GM18526 (cell line): ENCODE data around the gene FERMT2.

Experiments
- POLR2A ChIP-seq: IDR thresholded peaks from 3 replicates; pipeline ENCODE4 v1.6.1; 2011; ENCODE audit not compliant: insufficient read length; ENCODE audit errors: extremely low read depth

FERMT2 gene

DNA sequence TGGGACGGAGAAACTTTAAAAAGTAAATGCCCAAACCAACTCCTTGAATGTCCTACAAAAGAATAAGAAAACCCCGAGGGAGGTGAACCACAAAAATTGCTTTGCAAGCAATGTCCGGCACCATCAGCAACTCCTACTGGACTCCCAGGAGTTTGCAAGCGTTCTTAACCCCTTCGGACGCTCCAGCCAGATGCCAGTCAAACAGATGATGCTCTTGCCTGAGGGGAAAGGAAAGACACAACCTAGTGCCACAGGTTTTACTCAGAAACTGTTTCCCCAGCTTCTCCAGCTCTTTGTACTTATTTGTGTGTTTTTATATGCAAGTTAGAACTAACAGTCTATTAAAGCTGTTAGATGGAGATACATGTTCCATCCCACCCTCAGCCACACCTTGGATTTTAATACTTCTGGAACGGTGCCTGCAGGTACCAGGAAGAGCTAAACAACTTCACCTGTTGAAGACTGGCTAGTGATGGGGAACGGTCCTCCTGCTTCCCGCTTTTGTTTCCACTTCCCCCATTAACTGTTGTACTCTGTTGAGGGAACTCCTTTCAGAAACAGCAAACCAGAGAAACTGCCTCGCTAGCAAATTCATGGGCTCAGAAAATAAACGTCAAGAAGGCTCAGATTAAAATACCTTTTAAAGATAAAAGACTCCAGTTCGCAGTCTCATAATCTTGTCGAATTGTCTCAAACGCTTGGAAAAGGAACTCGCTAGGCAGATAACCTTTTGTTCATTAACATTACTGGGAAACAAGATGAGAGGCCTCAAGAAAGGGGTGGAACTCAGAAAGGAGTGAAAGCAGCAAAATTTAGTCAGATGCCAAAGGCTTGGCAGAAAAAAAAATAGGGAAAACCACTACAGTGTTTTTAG, 1.1 kb upstream of the FERMT2 start:
- no peak for TF ChIP-seq POLR2A

DNA sequence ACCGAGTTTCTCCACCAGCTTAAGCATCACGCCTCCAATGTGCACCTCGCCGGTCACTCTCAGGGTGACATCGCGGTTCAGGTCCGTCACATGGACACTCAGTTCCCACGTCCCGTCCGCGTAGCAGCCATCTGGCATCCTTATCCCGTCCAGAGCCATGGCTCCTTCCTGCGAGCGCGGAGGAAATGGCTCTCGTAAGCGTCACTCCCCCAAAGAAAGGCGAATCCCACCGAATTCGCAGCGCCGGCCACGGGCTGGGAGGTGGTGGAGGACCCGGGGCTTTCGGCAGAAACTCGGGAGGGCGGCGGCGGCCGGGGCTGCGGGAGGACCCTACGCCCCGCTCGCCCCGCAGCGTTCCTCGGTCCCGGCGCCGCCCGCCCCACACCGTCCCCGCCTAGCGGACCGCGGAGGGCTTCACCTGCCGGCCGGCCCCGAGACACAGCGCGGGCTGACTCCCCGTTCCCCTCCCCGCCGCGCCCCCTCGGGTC, 396 bp downstream of the FERMT2 start:
- no peak for TF ChIP-seq POLR2A

DNA sequence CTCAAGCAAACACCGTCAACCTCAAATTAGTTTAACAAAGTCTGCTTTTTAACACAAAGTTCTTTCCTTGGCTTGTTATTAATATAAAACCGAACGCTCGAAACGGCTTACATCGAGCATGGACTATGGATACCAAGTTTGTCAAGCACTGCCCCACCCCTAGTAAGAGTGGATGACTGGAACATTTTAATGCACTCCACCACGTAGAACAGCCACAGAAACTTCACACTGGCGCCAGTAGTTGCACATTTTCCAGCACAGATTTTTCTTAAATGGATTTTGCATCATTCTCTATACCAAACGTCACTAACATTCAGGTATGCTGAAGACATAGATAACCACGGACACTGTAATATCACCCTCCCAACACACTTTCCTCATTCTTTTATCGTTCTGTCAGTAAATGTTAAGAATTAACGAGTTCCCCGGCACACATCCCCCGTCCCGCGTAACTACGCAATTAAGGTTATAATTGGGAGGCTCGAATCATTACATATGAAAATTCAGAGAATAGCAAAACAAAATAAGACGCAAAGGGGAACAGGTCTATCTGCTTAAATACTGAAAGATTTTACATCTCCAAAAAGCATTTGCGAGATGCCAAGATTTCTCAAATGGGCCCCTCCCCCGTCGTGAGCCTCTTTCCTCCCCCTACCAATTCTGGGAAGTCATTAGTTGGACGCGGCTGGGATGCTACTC, 990 bp downstream of the FERMT2 start:
- no peak for TF ChIP-seq POLR2A

DNA sequence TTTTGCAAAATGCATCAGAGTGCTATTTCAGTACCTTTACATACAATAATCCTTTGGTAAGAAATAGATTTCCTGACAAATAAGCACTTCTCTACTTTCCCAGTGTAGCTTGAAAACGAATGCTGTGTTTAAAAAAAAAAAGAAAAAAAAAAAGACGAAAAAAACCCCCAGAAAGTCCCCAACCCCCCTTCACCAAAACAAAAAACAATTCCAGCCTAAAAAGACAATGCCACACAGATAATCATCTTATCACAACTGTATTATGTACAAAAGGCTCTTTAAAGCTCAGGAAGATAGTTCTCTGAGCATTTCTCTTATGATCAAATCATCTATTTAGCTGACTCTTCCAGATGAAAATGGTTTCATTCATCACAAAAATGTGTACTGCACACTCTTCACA, 1.6 kb downstream of the FERMT2 start:
- TF ChIP-seq POLR2A: no peak

DNA sequence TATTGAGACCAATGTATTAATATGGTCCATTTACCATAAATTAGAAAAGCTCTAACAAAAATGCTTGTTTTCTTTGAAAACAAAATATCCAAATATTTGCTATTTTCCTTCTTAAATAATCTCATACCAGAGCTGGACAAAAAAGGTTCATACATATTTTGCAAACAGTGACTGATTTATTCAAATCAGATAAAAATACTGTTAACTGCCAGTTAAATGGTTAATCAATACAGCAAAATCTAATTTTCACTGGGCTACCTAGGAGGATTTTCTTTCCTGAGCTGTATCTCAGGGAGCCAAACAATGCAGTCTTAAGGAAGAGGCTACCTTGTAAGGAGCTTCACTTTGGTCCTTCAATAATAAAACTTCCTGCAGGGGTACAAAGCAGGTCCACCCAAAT, 2.0 kb downstream of the FERMT2 start:
- no peak for TF ChIP-seq POLR2A

DNA sequence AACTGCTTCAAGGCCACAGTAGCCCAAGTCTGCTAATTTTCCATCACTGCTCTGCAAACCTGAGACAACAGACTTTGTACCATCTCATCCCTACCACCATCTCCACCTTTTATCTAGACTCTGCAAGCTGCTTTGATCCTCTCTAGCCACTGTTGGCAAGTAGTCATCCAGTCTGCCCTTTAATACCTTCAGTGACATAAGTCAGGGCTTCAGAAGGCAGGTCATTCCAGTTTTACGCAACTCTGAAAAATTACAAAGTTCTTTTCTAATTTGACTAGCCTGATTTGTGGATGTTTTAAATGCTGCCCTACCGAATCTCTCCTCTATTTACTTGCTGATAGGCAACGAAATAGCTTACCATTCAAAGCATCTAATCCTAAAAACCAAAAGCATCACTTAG, 2.8 kb downstream of the FERMT2 start:
- no peak for TF ChIP-seq POLR2A

DNA sequence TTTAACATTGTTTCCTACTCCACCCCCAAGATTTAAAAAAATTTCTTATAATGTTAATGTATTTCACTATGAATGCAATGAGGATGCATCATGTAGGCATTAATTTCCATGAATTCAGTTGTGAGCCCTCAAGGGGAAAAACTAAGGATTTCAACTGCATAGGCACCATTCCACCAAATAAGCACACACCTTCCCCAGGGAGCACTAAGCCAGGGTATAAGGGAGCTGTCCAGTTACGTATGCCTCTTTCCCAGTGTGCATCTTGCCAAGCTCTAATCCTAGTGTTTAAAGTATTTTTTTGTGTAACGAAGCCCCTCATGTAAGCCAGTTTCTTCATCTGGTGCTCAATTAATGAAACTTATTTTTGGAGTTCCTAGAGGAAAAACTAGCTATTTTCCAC, 6.6 kb downstream of the FERMT2 start:
- no peak for TF ChIP-seq POLR2A

DNA sequence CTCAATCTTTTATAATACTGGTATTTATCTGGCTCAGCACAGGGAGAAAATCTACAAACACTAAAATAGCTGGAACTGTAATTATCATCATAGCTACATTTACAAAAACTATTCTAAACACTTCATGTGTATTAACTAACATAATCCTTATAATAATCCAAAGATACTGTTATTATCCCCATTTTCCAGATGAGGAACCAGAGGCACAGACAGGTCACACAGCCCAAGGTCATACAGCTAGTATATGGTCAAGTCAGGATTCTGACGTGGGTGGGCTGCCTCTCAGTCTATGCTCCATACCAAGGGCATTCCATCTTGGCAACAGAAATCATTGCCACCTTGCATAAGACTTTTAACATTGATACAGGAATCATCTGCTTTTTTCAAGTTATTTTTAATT, 11.4 kb downstream of the FERMT2 start:
- TF ChIP-seq POLR2A: no peak

DNA sequence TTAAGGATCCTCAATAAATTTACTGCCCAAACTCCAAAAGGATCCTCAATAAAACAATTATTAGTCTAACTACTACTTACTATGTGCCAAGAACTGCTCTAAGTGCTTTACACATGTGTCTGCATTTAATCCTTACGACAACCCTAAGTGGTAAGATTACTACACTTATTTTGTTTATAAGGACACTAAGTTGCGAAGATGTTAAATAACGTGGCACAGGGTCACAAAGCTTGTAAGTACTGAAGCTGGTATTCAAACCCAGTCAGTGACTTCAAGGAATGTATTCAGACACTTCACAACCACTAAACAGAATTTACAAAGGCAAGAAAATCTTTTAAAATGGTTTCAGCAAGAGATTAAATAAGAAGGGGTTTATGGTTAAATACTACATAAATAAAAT, 13.0 kb downstream of the FERMT2 start:
- TF ChIP-seq POLR2A: no peak

DNA sequence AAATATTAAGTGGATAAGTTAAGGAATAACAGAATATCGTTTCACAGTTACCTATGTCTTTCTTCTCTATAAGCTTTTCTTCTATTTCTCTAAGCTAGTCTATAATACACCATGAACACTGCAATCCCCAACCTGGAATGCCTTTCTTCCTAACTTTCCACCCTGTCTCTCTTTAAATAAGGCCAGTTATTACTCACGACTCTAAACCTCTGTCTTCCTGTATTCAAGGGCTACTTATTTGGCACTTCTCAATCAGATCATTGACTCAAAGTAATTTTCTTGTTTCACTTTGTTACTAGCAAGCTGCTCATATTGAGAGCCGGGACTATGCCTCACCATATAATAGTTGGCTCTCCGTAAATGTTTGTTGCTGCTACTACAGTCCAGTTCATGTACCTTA, 13.5 kb downstream of the FERMT2 start:
- no peak for TF ChIP-seq POLR2A

DNA sequence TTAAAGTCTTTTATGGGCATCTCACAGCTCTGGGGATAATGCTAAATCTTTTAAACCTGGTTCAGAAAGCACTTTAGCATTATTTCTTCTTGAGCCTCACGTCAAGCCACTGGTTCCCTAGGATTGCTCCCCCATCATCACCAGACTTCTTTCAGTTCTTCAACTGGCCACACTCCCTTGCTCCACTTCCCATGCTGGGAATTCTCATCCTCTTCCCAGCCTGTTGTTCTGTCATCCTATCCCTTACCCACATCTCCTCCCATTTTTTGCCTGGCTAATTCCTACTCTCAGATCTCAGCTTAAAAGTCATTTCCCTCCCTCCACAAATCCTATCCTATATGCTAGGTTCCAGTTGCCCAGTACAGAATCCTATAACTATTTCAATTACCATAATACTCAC, 14.4 kb downstream of the FERMT2 start:
- TF ChIP-seq POLR2A: no peak

DNA sequence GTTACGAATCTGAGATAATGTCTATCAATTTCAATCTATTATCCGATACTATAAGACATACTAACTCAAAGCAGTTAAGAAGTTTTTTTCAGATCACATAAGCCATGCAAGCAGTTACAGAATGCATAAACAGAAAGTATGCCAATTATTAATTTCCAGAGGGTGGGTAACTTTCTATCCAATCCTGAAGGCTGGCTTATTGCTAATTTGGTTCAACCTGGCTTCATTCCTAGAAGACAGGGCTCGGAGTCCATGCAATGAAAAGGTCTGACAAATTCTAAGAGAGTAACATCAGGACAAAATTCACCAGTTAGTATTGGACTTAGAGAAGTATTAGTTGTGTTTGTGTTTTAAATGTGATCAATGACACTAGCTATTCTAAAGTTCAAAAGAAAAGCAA, 15.0 kb downstream of the FERMT2 start:
- no peak for TF ChIP-seq POLR2A

DNA sequence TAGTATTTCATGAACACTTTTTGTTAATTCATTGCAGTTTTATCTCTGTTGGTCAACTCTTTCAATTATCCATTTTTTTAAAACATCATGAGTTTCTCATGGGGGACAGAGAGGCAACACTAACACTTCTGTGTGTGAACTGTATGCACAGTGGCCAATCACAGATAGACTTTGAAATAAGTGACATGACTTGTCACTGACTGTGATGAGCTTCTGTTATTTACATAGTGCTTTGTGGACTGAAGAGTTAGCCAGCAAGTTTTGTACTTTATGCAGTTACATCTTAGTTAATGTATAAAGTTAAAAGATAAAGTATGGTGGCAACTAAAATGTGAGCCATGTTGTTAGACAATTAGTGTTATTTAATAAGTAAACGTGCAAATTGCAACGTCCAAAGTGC, 16.1 kb downstream of the FERMT2 start:
- no peak for TF ChIP-seq POLR2A

DNA sequence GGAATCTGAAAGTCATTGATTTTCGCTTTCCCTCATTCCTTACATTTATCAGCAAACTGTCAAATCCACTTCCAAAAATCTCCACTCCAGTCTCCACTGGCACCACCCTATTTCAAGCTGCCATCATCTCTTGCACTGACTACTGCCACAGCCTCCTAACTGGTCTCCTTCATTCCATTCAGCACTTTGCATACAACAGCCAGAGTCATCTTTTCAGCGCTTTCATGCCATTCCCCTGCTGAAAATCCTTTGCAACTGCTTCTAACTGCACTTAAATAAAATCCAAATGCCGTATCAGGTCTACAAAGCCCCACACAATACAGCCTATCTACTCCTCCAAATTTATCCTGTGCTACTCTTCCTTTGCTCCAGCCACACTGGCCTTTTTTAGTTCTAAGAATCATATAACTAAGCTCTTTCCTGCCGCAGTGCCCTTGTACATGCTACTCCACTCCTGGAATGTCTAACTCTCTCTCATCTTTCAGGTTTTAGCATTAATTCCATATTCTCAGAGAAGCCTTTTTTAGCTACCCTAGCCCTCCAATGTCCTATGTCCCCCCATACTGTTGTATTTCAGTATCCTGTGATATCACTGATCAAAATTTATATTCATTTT, 21.6 kb downstream of the FERMT2 start:
- TF ChIP-seq POLR2A: no peak

DNA sequence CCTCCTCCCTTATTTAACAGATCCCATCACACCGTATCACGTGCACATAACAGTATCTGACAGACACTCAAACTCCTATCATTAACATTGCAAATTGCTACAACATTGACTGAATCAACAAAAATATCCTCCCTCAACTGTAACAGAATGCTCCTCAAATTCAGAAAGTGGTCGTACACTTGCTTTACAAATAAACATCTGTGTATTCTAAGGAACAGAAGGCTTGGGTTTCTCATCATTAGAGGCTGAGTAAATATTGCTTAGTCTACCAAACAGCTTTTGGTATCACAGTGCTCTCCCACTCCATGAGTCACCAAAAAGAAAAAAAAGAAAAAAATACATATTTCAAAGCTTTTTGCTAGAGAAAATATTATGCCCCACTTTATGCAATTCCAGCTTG, 23.9 kb downstream of the FERMT2 start:
- no peak for TF ChIP-seq POLR2A
